Fibroblast of pulmonary artery (primary cell): ENCODE measurements around the gene TAF8.

Experiments used
- DNase-seq: peaks from one replicate; pipeline ENCODE4 v3.0.0-alpha.2; 2010; ENCODE audit warnings: low read depth
- H3K4me3 ChIP-seq: replicated peaks from 2 replicates; pipeline ENCODE4 v1.5.1; 2011; ENCODE audit warnings: low read depth, mild to moderate bottlenecking, control low read depth, low read length, moderate library complexity
- TF ChIP-seq, protein P1 (sequence below): IDR thresholded peaks from 2 replicates; pipeline ENCODE4 v1.5.1; 2011; ENCODE audit warnings: mild to moderate bottlenecking, control low read depth, low read length, inconsistent platforms; ENCODE audit errors: missing control alignments

TAF8 gene

GRCh38 chr6:42100029-42100901, 49.9 kb downstream of the TAF8 start:
- DNase-seq, result peak; percentile 83
- H3K4me3 ChIP-seq, result no peak overlapping the region
- TF ChIP-seq, protein P1, sequence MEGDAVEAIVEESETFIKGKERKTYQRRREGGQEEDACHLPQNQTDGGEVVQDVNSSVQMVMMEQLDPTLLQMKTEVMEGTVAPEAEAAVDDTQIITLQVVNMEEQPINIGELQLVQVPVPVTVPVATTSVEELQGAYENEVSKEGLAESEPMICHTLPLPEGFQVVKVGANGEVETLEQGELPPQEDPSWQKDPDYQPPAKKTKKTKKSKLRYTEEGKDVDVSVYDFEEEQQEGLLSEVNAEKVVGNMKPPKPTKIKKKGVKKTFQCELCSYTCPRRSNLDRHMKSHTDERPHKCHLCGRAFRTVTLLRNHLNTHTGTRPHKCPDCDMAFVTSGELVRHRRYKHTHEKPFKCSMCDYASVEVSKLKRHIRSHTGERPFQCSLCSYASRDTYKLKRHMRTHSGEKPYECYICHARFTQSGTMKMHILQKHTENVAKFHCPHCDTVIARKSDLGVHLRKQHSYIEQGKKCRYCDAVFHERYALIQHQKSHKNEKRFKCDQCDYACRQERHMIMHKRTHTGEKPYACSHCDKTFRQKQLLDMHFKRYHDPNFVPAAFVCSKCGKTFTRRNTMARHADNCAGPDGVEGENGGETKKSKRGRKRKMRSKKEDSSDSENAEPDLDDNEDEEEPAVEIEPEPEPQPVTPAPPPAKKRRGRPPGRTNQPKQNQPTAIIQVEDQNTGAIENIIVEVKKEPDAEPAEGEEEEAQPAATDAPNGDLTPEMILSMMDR, result no peak

GRCh38 chr6:42101186-42101657, 50.9 kb downstream of the TAF8 start:
- TF ChIP-seq, protein P1, result no peak
- no peak overlapping the region for H3K4me3 ChIP-seq
- DNase-seq, result peak; percentile 60

GRCh38 chr6:42103216-42103615, 52.9 kb downstream of the TAF8 start:
- H3K4me3 ChIP-seq, result no peak overlapping the region
- no peak for DNase-seq
- TF ChIP-seq, protein P1, result no peak

DNA sequence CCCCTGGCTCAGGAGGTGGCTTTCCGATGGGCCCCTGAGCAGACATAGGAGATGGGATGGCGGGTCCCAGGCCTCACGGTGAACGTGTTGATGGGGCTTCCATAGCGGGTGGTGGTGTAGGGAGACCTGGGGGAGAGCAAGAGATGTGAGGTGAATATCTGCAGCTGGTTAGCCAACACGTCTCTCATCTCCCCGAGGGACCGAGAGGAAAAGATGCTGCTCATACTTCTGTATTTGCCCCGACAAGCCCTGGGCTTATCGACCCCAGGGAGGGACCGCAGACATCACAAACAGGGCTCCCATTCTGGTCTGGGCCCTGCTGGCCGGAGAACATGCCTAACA, 53.4 kb downstream of the TAF8 start:
- DNase-seq, result no peak
- TF ChIP-seq, protein P1, result no peak
- H3K4me3 ChIP-seq, result no peak overlapping the region

DNA sequence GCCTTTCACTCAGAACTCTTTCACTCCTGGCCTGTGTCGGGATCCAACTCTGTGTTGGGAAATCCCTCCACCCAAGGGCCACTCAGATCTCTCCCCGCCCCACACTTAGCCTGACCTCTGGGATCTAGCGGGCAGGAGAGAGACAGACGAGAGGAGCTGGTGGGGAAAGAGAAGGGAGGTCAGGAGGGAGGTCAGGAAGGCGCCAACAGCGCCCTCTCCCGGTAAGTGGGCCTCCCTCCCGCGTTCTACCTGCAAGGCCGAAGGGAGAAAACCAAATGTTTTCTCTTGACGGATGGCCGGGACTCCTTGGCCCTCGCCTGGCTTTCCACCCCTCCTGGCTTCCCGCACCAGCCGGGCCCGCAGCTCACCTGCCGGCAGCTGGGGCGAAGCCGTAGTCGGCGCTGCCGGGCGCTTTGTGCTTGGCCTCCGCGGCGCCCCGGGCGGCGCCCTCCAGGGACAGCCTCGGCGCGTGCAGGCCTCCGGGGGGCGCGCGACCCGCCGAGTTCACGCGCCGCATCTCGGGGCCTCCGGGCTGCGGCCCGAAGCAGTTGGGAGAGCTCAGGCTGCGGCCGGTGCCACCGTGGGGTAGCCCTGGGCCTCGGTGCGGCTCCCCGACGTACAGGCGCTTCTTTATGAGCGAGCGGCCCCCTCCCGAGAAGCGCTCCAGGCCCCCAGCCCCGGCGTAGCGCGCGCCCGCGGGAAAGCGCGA, 53.9 kb downstream of the TAF8 start:
- H3K4me3 ChIP-seq, result peak overlapping the region; percentile 36
- DNase-seq, result peak; percentile 85
- TF ChIP-seq, protein P1, result peak; percentile 76

GRCh38 chr6:42104804-42105125, 54.4 kb downstream of the TAF8 start:
- TF ChIP-seq, protein P1, result no peak
- no peak for DNase-seq
- peak overlapping the region; percentile 21 for H3K4me3 ChIP-seq
